CD4-positive, alpha-beta T cell treated with Interferon gamma for 1 hour (primary cell): ENCODE data around the gene KIAA1958.

Experiments used
- DNase-seq: peaks from one replicate; pipeline ENCODE4 v3.0.0-alpha.2; 2020

The KIAA1958 gene

DNA sequence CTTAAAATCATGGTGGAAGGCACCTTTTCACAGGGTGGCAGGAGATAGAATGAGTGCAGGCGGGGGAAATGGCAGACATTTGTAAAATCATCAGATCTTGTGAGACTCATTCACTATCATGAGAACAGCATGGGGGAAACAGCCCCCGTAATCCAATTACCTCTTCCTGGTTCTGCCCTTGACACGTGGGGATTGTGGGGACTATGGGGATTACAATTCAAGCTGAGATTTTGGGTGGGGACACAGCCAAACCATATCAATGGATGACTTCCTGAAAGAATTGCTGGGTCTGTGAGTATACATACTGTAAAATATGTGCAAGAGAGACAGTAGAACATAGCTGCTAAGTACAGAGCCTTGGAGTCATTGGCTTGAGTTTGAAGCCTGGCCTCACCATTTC, 47.0 kb downstream of the KIAA1958 start:
- DNase-seq: no peak

GRCh38 chr9:112535301-112535700, 48.7 kb downstream of the KIAA1958 start:
- no peak for DNase-seq

GRCh38 chr9:112535811-112536210, 49.2 kb downstream of the KIAA1958 start:
- no peak for DNase-seq

GRCh38 chr9:112537561-112537960, 50.9 kb downstream of the KIAA1958 start:
- DNase-seq: no peak

GRCh38 chr9:112540800-112541199, 54.2 kb downstream of the KIAA1958 start:
- DNase-seq: no peak

GRCh38 chr9:112541685-112542084, 55.1 kb downstream of the KIAA1958 start:
- no peak for DNase-seq

DNA sequence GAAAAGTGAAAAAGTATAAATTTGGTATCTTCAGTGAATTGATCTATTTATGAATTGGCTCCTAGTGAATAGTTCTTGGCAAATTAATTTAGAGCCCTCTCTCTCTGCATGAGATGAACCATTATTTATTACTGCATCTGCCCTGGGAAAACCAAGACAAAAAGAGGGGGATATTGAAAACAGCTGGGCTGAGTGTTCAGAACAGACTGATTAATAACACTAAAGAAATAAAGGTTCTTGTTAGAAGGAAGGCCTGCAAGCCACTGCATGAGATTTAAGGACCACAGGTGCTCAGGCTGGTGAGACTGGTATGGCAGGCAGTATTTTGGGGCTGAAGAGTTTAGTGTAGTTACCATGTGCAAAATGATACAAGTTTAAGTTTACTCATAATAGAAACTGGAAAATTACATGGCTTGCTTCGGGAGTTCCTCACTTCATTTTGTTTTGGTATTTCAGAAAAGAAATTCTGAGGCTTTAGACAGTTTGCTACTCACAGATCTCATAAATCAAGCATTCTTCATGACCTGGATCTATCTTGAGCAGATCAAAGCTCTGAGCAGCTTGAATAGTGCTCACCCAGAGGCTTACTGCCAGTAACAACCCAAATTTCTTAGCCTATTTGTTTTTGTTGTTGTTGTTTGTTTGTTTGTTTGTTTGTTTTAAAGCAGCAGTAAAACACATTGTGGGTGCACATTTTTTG, 56.1 kb downstream of the KIAA1958 start:
- DNase-seq: no peak

DNA sequence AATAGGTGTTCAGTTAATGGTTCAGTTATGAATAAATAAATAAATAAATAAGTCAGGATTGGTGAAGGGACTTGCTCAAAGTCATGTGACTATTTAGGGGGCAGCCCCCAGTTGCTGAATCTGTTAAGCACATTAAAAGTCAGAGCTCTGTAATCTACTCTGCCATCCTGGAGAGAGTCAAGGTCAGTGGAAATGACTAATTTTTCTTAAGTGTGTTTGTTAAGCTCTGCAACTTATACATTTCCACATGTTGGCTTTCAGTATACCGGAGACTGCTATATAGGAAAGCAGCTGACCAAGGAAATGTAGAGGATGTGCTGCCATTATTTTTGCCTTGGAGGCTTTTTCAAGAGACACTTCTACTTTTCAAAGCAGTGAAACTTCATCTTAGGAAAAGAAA, 57.9 kb downstream of the KIAA1958 start:
- DNase-seq: no peak

DNA sequence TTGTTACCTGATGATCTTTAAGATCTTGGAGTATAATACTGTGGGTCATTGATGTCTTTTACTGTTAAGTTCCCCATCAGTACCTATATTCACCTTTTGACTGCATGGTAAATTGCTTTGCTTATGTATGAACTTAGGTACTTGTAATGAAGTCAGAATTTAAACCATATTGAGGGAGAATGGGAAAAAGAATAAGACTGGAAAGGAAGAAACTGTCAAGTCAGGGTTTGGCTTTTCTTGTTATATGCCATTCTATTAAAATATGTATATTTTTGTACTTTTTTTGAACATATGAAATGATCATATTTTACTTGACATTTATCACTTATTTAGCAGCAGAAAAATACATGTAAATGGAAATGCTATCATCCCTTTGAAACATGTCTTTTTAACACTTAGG, 58.6 kb downstream of the KIAA1958 start:
- DNase-seq: no peak

GRCh38 chr9:112546149-112547012, 59.8 kb downstream of the KIAA1958 start:
- no peak for DNase-seq

- DNase-seq: no peak
These were observed 61.4 kb downstream of the KIAA1958 start for GRCh38 chr9:112548051-112548440.

DNA sequence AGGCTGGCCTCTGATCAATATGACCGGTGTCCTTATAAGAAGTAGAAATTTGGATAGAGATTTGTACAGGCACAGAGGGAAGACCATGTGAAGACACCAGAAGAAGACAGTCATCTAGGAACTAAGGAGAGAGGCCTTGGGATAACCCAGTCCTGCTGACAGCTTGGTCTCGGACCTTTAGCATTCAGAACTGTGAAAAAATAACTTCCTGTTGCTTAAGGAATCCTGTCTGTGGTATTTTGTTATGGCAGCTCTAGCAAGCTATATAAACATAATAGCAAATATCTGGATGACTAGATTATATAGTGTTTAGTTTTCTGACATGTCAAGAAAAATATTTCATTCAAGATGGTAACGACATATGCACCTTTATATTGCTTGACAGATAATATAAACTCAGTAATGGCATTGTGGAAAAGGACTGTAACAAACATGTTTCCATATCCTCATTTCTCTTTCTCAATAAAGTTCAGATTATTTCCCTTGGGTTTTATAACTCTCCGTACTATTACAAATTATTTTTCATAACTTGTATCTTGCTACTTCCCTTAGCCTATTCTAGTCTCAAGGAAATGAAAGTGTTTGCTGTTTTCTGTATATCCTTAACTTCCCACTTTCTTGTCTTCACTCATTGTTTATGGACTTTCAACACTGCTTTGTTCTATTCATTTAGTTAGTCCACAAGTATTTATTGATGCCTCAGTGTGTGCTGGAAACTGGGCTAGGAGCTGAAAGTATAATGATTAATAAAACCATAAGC, 62.4 kb downstream of the KIAA1958 start:
- DNase-seq: no peak

- no peak for DNase-seq
These were observed 63.9 kb downstream of the KIAA1958 start for GRCh38 chr9:112550531-112550930.

- no peak for DNase-seq
These were observed 65.0 kb downstream of the KIAA1958 start for GRCh38 chr9:112551641-112552040.

DNA sequence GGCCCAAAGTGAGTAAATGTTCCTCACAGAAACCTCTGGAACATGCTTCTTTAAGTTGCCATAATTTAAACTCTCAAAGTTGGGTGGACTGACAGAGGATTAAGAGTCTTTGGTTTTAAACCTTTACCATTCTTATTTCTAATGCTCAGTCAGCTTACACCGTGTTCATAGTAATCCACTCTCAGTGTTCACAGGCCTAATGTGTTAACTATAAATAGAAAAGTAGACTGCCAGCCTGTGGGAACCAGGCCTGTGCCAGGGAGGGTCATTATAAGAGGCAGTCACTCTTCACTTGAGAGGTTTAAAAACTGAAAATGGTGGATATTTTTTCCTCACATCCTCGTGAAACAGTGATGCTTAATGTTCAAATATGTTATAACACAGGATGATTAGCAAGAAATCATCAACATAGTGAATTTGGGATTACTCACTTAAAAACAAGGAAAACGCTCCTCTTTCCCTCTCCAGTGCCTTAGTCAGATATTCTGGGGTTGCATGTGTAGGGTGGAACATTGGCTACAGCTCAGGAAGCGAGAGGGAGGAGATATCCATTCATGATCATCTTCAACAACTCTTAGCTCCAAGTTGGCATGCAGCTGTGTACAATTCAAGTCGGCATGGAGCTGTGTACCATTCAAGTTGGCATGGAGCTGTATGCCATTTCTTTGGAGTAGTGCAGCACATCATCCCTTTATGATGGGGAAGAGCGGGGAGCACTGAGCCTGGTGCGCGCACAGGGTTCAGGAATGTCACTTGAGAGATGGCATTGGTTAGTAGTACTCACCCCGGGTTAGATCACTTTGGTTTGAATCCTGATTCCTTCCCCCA, 65.8 kb downstream of the KIAA1958 start:
- no peak for DNase-seq

- no peak for DNase-seq
These were observed 66.7 kb downstream of the KIAA1958 start for GRCh38 chr9:112553256-112553826.

DNA sequence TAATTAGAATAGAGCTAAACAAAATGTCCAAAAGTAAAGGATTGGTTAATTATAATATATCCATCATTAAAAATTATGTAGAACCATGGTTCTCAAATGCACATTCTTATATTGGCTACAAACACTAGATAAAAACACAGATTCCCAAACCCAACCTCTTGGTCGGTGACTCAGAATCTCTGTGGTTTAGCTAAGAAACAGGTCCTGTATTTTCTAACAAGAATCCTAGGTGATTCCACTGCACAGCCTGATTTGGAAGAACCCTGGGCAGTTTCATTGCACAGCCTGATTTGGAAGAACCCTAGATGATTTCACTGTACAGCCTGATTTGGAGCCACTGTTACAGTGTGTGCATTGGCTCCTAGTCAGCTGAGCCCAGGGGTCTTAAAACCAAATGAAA, 67.9 kb downstream of the KIAA1958 start:
- DNase-seq: no peak

GRCh38 chr9:112555101-112555643, 68.5 kb downstream of the KIAA1958 start:
- no peak for DNase-seq

DNA sequence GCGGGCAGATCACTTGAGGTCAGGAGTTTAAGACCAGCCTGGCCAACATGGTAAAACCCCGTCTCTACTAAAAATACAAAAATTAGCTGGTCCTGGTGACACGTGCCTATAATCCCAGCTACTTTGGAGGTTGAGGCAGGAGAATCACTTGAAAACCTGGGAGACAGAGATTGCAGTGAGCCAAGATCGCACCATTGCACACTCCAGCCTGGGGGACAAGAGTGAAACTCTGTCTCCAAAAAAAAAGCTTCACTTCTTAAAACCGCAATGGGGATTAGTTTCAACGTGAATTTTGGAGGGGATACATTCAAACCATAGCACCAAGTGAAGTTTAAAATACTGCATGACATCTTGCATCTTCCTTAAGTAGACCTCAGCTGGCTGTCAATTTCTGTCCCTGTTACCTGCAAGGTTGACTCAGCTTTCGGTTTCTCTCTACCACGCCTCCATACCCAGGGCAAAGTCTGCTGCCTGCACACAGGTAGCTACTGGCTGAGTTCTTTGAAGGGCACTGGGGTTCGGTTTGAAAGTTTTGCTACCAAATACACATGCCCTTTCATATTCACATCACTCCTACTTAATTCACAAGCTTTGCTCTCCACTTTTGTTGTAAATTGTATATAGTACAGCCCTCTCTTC, 69.3 kb downstream of the KIAA1958 start:
- DNase-seq: no peak

GRCh38 chr9:112556497-112557442, 70.1 kb downstream of the KIAA1958 start:
- no peak for DNase-seq
